GM13977 (cell line): ENCODE results near the gene CIDEA.

Experiments
- DNase-seq: peaks from one replicate; pipeline ENCODE4 v3.0.0; 2012; ENCODE audit warnings: low spot score
- CTCF ChIP-seq: IDR thresholded peaks from 2 replicates; pipeline ENCODE4 v1.5.1; 2012; ENCODE audit warnings: mild to moderate bottlenecking, control low read depth; ENCODE audit not compliant: insufficient read depth; ENCODE audit errors: extremely low read depth, missing control alignments
- in situ Hi-C: fragments of 300-500 bp; cut with MboI; formaldehyde crosslinking; loops from one replicate; pipeline ENCODE4 v1.12.0; 2022; ENCODE audit warnings: low sequenced_read_pairs, low pct_unique_long_range_greater_than_20kb, mixed read lengths, inconsistent platforms; ENCODE audit not compliant: unreplicated experiment

Gene CIDEA

GRCh38 chr18:12253663-12254135, 462 bp upstream of the CIDEA start:
- no peak for TF ChIP-seq CTCF
- in situ Hi-C loops: no loop called here
- DNase-seq: no peak

GRCh38 chr18:12254820-12255511, 805 bp downstream of the CIDEA start:
- no peak for DNase-seq
- no peak for TF ChIP-seq CTCF
- in situ Hi-C loops: no loop called here

- TF ChIP-seq CTCF: no peak
- in situ Hi-C loops: no loop called here
- DNase-seq: no peak
Measured at GRCh38 chr18:12255626-12256026, 1.5 kb downstream of the CIDEA start.

GRCh38 chr18:12256951-12257350, 2.8 kb downstream of the CIDEA start:
- DNase-seq: no peak
- no peak for TF ChIP-seq CTCF
- in situ Hi-C loops: no loop called here

GRCh38 chr18:12257996-12258718, 4.0 kb downstream of the CIDEA start:
- DNase-seq: no peak
- in situ Hi-C loops: no loop called here
- TF ChIP-seq CTCF: no peak

- in situ Hi-C loops: no loop called here
- no peak for DNase-seq
- no peak for TF ChIP-seq CTCF
Measured at GRCh38 chr18:12258719-12259705, 4.9 kb downstream of the CIDEA start.
